CD14-positive monocyte (primary cell): ENCODE measurements around the gene SPINT2. TPM values are rescaled to one million over a fixed set of nuclear protein-coding genes. Genes with fewer than 3 reads are reported as not detected.

Experiments used
- DNase-seq, 3 donors: peaks; one replicate each; pipeline ENCODE4 v3.0.0-alpha.2; 2011 to 2022
- H2AFZ ChIP-seq: 2 replicates; pipeline ENCODE4 v1.6.0; 2012; ENCODE audit warnings: mild to moderate bottlenecking, low read depth, low read length, inconsistent platforms; ENCODE audit not compliant: insufficient read depth, poor library complexity, severe bottlenecking
- H3K27ac ChIP-seq, 2 donors: 1 replicate in 1 of 2; 2 replicates in 1 of 2; pipeline ENCODE4 v1.5.1; 2012 to 2013; ENCODE audit warnings: low read length in 2 of 2, control low read depth in 1 of 2, inconsistent platforms in 1 of 2, low read depth in 1 of 2, mild to moderate bottlenecking in 1 of 2
- H3K27me3 ChIP-seq, 2 donors: one replicate each; pipeline versions ENCODE4 v1.6.0 to v1.6.1; 2011 to 2013; ENCODE audit warnings: low read length in 2 of 2; ENCODE audit not compliant: control insufficient read depth in 2 of 2, insufficient read depth in 2 of 2
- H3K36me3 ChIP-seq, 2 donors: replicated peaks in 1 of 2; 1 replicate in 1 of 2; 2 replicates in 1 of 2; pipeline versions ENCODE4 v1.5.1 to v1.6.1; 2012 to 2013; ENCODE audit warnings: low read length in 2 of 2, control low read depth in 1 of 2, inconsistent platforms in 1 of 2, mild to moderate bottlenecking in 1 of 2; ENCODE audit not compliant: insufficient read depth in 2 of 2, control insufficient read depth in 1 of 2
- H3K4me1 ChIP-seq, 2 donors: 1 replicate in 1 of 2; 2 replicates in 1 of 2; pipeline versions ENCODE4 v1.5.1 to v1.6.1; 2012 to 2013; ENCODE audit warnings: low read length in 2 of 2, control low read depth in 1 of 2, inconsistent platforms in 1 of 2, mild to moderate bottlenecking in 1 of 2, moderate library complexity in 1 of 2; ENCODE audit not compliant: insufficient read depth in 2 of 2, control insufficient read depth in 1 of 2
- H3K4me2 ChIP-seq: replicated peaks from 2 replicates; pipeline ENCODE3; 2012; ENCODE audit warnings: low read length, moderate library complexity, mild to moderate bottlenecking; ENCODE audit not compliant: poor library complexity, severe bottlenecking; ENCODE audit errors: extremely low read depth
- H3K4me3 ChIP-seq, 3 experiments: fragments of 200-600 bp in 1 of 3; sonication (generic) in 1 of 3; replicated peaks in 1 of 3; 1 replicate in 2 of 3; 2 replicates in 1 of 3; pipeline ENCODE4 v1.5.1; 2011 to 2013; ENCODE audit warnings: low read length in 3 of 3, mild to moderate bottlenecking in 3 of 3, control low read depth in 2 of 3, low read depth in 2 of 3, inconsistent platforms in 1 of 3, moderate library complexity in 1 of 3
- H3K79me2 ChIP-seq: 2 replicates; pipeline ENCODE4 v1.6.0; 2012; ENCODE audit warnings: mild to moderate bottlenecking, control low read depth, inconsistent platforms, low read length, moderate library complexity; ENCODE audit not compliant: insufficient read depth
- H3K9ac ChIP-seq: 2 replicates; pipeline ENCODE4 v1.6.0; 2017; ENCODE audit warnings: low read length, mild to moderate bottlenecking; ENCODE audit not compliant: insufficient read depth, poor library complexity, severe bottlenecking
- H3K9me3 ChIP-seq, 2 donors: replicated peaks in 1 of 2; 1 replicate in 1 of 2; 2 replicates in 1 of 2; pipeline versions ENCODE4 v1.5.1 to v1.6.1; 2012 to 2013; ENCODE audit warnings: low read length in 2 of 2, control low read depth in 1 of 2; ENCODE audit not compliant: control insufficient read depth in 1 of 2, insufficient read depth in 1 of 2
- H4K20me1 ChIP-seq: 2 replicates; pipeline ENCODE4 v1.6.0; 2012; ENCODE audit warnings: mild to moderate bottlenecking, low read length, control low read depth, moderate library complexity; ENCODE audit not compliant: insufficient read depth
- H3K27ac Mint-ChIP-seq, 7 donors: one replicate each; pipeline ENCODE4 v1.8.0; 2020; ENCODE audit warnings: mild to moderate bottlenecking in 7 of 7, mixed read lengths in 7 of 7, moderate library complexity in 6 of 7, inconsistent platforms in 2 of 7
- H3K27me3 Mint-ChIP-seq, 3 donors: one replicate each; pipeline ENCODE4 v1.8.0; 2021 to 2022; ENCODE audit warnings: low read depth in 3 of 3, mild to moderate bottlenecking in 3 of 3, mixed read lengths in 3 of 3, moderate library complexity in 3 of 3, inconsistent platforms in 1 of 3
- H3K36me3 Mint-ChIP-seq, 2 donors: one replicate each; pipeline ENCODE4 v1.8.0; 2020; ENCODE audit warnings: mixed read lengths in 2 of 2, inconsistent platforms in 1 of 2, mild to moderate bottlenecking in 1 of 2
- H3K4me1 Mint-ChIP-seq: one replicate; pipeline ENCODE4 v1.8.0; 2020; ENCODE audit warnings: mild to moderate bottlenecking, mixed read lengths
- H3K4me3 Mint-ChIP-seq, 2 donors: one replicate each; pipeline ENCODE4 v1.8.0; 2020; ENCODE audit warnings: mild to moderate bottlenecking in 2 of 2, mixed read lengths in 2 of 2, moderate library complexity in 1 of 2
- H3K9me3 Mint-ChIP-seq, 7 donors: one replicate each; pipeline ENCODE4 v1.8.0; 2020 to 2022; ENCODE audit warnings: mixed read lengths in 7 of 7, mild to moderate bottlenecking in 6 of 7, moderate library complexity in 6 of 7, inconsistent platforms in 2 of 7
- CTCF ChIP-seq: fragments of 200-600 bp; IDR thresholded peaks from one replicate; pipeline ENCODE4 v1.8.0; 2022; ENCODE audit warnings: antibody characterized with exemption, mild to moderate bottlenecking
- WGBS: methylation state at CpG from one replicate; pipeline ENCODE4 v1.1.5; 2013; ENCODE audit warnings: missing lambda C conversion rate; ENCODE audit not compliant: insufficient coverage; 5-methylcytosine and 5-hydroxymethylcytosine counted together
- intact Hi-C, 2 donors: fragments of 100-400 bp; cut with micrococcal nuclease; formaldehyde crosslinking; loops; one replicate each; pipeline versions ENCODE4 v1.15.0 to v1.15.1; 2023
- polyA plus RNA-seq, 3 donors: library from polyadenylated mRNA; depleted of rRNA in 1 of 3; unstranded in 2 of 3; stranded (reverse) in 1 of 3; fragments of 300-500 nt in 2 of 3; fragments of >200 nt in 1 of 3; fragmentation: Illumina TruSeq in 2 of 3; gene quantifications; 1 replicate in 2 of 3; 2 replicates in 1 of 3; pipeline ENCODE4 v1.2.3, GENCODE V29; 2012 to 2021

SPINT2 gene
- polyA plus RNA-seq, 3 donors = 42.9 to 139 (median 114) TPM

- H3K9me3 ChIP-seq = peaks cover 0 to 9% of the 10 kb centered on the region in 2 donors
- no peak for TF ChIP-seq CTCF
- no peak overlapping the region for H3K4me2 ChIP-seq
- H3K9ac ChIP-seq = no peak overlapping the region
- Mint-ChIP-seq H3K4me3 (peak overlapping the region in 1 of 2 donors; percentile 67), H3K4me1 (peaks cover 3% of the 10 kb centered on the region), H3K27me3 (peaks cover 40 to 56% (median 49%) of the 10 kb centered on the region in 3 donors), H3K9me3 (peaks cover 0 to 23% (median 6%) of the 10 kb centered on the region in 7 donors), H3K36me3 (peaks cover 0 to 4% of the 10 kb centered on the region in 2 donors), H3K27ac (no peak overlapping the region)
- H3K36me3 ChIP-seq = no peaks in the 10 kb centered on the region
- H3K79me2 ChIP-seq = no peaks in the 10 kb centered on the region
- no peak overlapping the region for H3K27ac ChIP-seq
- no peak overlapping the region for H3K4me3 ChIP-seq
- intact Hi-C loops = loop anchor here (2.0 to 5.0 kb wide), 3 partner anchors 103 to 330 kb away; partner anchors contain the start of genes CATSPERG (in 2 of the 2) and PSMD8 (in 1 of the 2)
- H3K27me3 ChIP-seq = peaks cover 33 to 48% of the 10 kb centered on the region in 2 donors
- no peaks in the 10 kb centered on the region for H4K20me1 ChIP-seq
- WGBS = 89% methylated on average over 3 of the region's 7 CpGs
- DNase-seq = no peak
- peaks cover 6 to 9% of the 10 kb centered on the region in 2 donors for H3K4me1 ChIP-seq
- no peak overlapping the region for H2AFZ ChIP-seq
These were observed 32.5 kb upstream of the SPINT2 start for GRCh38 chr19:38231918-38232317.

GRCh38 chr19:38233740-38234251 lies 30.6 kb upstream of the SPINT2 start:
- no peaks in the 10 kb centered on the region for H3K36me3 ChIP-seq
- no peaks in the 10 kb centered on the region for H3K79me2 ChIP-seq
- peak; percentile 82 for TF ChIP-seq CTCF
- Mint-ChIP-seq H3K9me3 (peaks cover 0 to 15% (median 5%) of the 10 kb centered on the region in 7 donors), H3K4me3 (no peak overlapping the region), H3K27me3 (peaks cover 25 to 43% (median 34%) of the 10 kb centered on the region in 3 donors), H3K27ac (peak overlapping the region in 1 of 7 donors; percentile 58), H3K4me1 (peaks cover 3% of the 10 kb centered on the region), H3K36me3 (no peaks in the 10 kb centered on the region)
- peak overlapping the region; percentile 31 for H2AFZ ChIP-seq
- peaks cover 0 to 5% of the 10 kb centered on the region in 2 donors for H3K9me3 ChIP-seq
- no peak overlapping the region for H3K27ac ChIP-seq
- peak; percentile 77 to 80 (median 79) for DNase-seq
- intact Hi-C loops = loop anchor here (2.0 to 5.0 kb wide), 3 partner anchors 101 to 331 kb away; partner anchors contain the start of genes CATSPERG (in 2 of the 2) and PSMD8 (in 1 of the 2)
- no peak overlapping the region for H3K9ac ChIP-seq
- 30% methylated on average over 7 of the region's 7 CpGs for WGBS
- no peaks in the 10 kb centered on the region for H4K20me1 ChIP-seq
- H3K27me3 ChIP-seq = peaks cover 19 to 30% of the 10 kb centered on the region in 2 donors
- no peak overlapping the region for H3K4me3 ChIP-seq
- peaks cover 4 to 6% of the 10 kb centered on the region in 2 donors for H3K4me1 ChIP-seq
- no peak overlapping the region for H3K4me2 ChIP-seq
